Measurements from ENCODE around the gene TMEM63B. TPM values are rescaled to one million over a fixed set of nuclear protein-coding genes. Genes with fewer than 3 reads are reported as not detected.

The TMEM63B gene
- polyA plus RNA-seq, 2 of the 4 experiments (the other 2 are of a cell fraction) = 21.6 to 24.0 TPM

DNA sequence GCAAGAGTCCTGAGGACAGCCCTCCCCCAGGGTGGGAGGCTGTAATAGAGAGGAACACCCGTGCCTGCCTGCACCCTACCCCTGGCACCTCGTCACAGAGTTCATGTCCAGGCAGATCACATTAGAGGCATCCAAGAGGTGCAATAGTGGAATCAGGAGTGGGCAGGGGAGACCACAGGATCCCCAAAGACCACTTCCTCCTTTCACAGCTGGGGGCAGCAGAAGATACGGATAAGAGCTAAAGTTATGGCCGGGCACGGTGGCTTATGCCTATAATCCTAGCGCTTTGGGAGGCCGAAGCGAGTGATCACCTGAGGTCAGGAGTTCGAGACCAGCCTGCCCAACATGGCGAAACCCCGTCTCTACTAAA is 29.8 kb downstream of the TMEM63B start:
- ChIA-PET CTCF (interaction anchor here (1.1 to 4.0 kb wide), 4 partner anchors 16 to 77 kb away, joined by 3 to 11 read pairs (median 5); no protein-coding TSS in a partner anchor), POLR2A (no interaction called here)
- H3K4me3 ChIP-seq = no peak overlapping the region
- no peak overlapping the region for H3K27ac ChIP-seq
- no peaks in the 10 kb centered on the region for H3K4me1 ChIP-seq
- 92% methylated on average over 10 of the region's 11 CpGs for WGBS (ENCODE audit: missing lambda C conversion rate)
- no peak for DNase-seq (ENCODE audit: low read depth in 1 of 2, low spot score in 1 of 2)
- no peak for ATAC-seq
- no peak overlapping the region for H3K4me2 ChIP-seq
- no peaks in the 10 kb centered on the region for H3K9me3 ChIP-seq
- TF ChIP-seq, protein P1, sequence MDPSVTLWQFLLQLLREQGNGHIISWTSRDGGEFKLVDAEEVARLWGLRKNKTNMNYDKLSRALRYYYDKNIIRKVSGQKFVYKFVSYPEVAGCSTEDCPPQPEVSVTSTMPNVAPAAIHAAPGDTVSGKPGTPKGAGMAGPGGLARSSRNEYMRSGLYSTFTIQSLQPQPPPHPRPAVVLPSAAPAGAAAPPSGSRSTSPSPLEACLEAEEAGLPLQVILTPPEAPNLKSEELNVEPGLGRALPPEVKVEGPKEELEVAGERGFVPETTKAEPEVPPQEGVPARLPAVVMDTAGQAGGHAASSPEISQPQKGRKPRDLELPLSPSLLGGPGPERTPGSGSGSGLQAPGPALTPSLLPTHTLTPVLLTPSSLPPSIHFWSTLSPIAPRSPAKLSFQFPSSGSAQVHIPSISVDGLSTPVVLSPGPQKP (IDR thresholded peaks at IDR 0.05; ENCODE audit: low read depth, low read length) = no peak
- TF ChIP-seq JUN (IDR thresholded peaks at IDR 0.05) (no peak), CBX2 (IDR thresholded peaks at IDR 0.05; ENCODE audit: borderline replicate concordance, low read depth) (no peak), CBX8 (IDR thresholded peaks at IDR 0.05) (no peak), KDM1A (IDR thresholded peaks at IDR 0.05; ENCODE audit: low read depth) (no peak), TP53 (CRISPR knock-in tag; IDR thresholded peaks at IDR 0.05) (no peak), MAZ (IDR thresholded peaks at IDR 0.05; ENCODE audit: borderline replicate concordance, low read depth, low read length) (no peak), FOSB (CRISPR knock-in tag; IDR thresholded peaks at IDR 0.05) (no peak), HOXA7 (CRISPR knock-in tag; IDR thresholded peaks at IDR 0.05) (no peak)
- TF ChIP-seq, protein P2, sequence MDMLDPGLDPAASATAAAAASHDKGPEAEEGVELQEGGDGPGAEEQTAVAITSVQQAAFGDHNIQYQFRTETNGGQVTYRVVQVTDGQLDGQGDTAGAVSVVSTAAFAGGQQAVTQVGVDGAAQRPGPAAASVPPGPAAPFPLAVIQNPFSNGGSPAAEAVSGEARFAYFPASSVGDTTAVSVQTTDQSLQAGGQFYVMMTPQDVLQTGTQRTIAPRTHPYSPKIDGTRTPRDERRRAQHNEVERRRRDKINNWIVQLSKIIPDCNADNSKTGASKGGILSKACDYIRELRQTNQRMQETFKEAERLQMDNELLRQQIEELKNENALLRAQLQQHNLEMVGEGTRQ (IDR thresholded peaks at IDR 0.05) = no peak
- FAIRE-seq = no peak

DNA sequence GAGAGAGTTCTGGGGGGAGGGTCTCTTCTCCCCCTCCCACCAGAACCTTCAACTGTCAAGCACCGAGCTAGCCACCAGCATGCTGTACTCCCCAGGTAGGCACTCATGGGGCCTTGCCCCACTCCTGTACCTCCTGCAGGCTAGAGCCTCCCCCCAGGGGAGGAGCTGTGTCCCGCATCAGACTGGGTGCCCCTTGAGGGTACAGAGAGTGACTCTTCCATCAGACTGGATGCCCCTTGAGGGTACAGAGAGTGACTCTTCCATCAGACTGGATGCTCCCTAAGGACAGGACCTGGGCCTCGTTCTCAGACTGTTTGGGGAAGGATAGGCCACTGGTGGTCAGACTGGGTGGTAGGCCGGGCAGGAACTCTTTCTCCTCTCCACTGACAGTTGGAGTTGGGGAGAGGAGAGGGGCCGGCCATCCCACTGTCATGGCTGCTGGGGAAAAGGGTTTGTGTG is 31.4 kb downstream of the TMEM63B start, which contains the start of gene CAPN11:
Gene CAPN11, plus strand, starts transcription at position 51 of the 459 bp plus-strand sequence. Its CDS starts 29 bp downstream, at position 80.
- ATAC-seq (no peak), DNase-seq (ENCODE audit: low read depth in 1 of 2, low spot score in 1 of 2) (no peak), FAIRE-seq (no peak)
- Histone ChIP-seq H3K9me3 (no peaks in the 10 kb centered on the region), H3K4me3 (no peak within 1 kb of the TSS), H3K27ac (no peak within 1 kb of the TSS), H3K4me2 (no peak within 1 kb of the TSS), H3K4me1 (no peaks in the 10 kb centered on the region)
- ChIA-PET CTCF (interaction anchor here (0.7 kb wide), 1 partner anchor 14 kb away, joined by 3 read pairs; no protein-coding TSS in a partner anchor), POLR2A (no interaction called here)
- no peak for TF ChIP-seq GATA3 (IDR thresholded peaks at IDR 0.05; ENCODE audit: borderline replicate concordance)
- no peak for TF ChIP-seq CHD4 (IDR thresholded peaks at IDR 0.05; ENCODE audit: borderline replicate concordance)
- TF ChIP-seq, protein P3, sequence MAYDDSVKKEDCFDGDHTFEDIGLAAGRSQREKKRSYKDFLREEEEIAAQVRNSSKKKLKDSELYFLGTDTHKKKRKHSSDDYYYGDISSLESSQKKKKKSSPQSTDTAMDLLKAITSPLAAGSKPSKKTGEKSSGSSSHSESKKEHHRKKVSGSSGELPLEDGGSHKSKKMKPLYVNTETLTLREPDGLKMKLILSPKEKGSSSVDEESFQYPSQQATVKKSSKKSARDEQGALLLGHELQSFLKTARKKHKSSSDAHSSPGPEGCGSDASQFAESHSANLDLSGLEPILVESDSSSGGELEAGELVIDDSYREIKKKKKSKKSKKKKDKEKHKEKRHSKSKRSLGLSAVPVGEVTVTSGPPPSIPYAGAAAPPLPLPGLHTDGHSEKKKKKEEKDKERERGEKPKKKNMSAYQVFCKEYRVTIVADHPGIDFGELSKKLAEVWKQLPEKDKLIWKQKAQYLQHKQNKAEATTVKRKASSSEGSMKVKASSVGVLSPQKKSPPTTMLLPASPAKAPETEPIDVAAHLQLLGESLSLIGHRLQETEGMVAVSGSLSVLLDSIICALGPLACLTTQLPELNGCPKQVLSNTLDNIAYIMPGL (CRISPR knock-in tag; IDR thresholded peaks at IDR 0.05; ENCODE audit: borderline replicate concordance) = no peak
- TF ChIP-seq, protein P1 (IDR thresholded peaks at IDR 0.05; ENCODE audit: low read depth, low read length) = no peak
- no peak for TF ChIP-seq KDM1A (IDR thresholded peaks at IDR 0.05; ENCODE audit: low read depth)
- no peak for TF ChIP-seq CBX2 (IDR thresholded peaks at IDR 0.05; ENCODE audit: borderline replicate concordance, low read depth)
- no peak for TF ChIP-seq JUNB (IDR thresholded peaks at IDR 0.05)
- no peak for TF ChIP-seq EP300 (IDR thresholded peaks at IDR 0.05)
- TF ChIP-seq, protein P4, sequence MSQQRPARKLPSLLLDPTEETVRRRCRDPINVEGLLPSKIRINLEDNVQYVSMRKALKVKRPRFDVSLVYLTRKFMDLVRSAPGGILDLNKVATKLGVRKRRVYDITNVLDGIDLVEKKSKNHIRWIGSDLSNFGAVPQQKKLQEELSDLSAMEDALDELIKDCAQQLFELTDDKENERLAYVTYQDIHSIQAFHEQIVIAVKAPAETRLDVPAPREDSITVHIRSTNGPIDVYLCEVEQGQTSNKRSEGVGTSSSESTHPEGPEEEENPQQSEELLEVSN (IDR thresholded peaks at IDR 0.05; ENCODE audit: borderline replicate concordance, low read depth) = no peak
- TF ChIP-seq JUN (IDR thresholded peaks at IDR 0.05) = no peak
- no peak for TF ChIP-seq ZSCAN20 (CRISPR knock-in tag; IDR thresholded peaks at IDR 0.05)
- no peak for TF ChIP-seq RNF2 (IDR thresholded peaks at IDR 0.05; ENCODE audit: borderline replicate concordance, low read depth)
- TF ChIP-seq, protein P5, sequence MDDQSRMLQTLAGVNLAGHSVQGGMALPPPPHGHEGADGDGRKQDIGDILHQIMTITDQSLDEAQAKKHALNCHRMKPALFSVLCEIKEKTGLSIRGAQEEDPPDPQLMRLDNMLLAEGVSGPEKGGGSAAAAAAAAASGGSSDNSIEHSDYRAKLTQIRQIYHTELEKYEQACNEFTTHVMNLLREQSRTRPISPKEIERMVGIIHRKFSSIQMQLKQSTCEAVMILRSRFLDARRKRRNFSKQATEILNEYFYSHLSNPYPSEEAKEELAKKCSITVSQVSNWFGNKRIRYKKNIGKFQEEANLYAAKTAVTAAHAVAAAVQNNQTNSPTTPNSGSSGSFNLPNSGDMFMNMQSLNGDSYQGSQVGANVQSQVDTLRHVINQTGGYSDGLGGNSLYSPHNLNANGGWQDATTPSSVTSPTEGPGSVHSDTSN (IDR thresholded peaks at IDR 0.05) = no peak
- TF ChIP-seq ZC3H11A (IDR thresholded peaks at IDR 0.05) = no peak
- no peak for TF ChIP-seq NFE2L2 (conservative IDR thresholded peaks at IDR 0.05; ENCODE audit: low read length)
- no peak for TF ChIP-seq CBX8 (IDR thresholded peaks at IDR 0.05)
- no peak for TF ChIP-seq BHLHE40 (IDR thresholded peaks at IDR 0.05; ENCODE audit: low read depth, low read length)
- WGBS (ENCODE audit: missing lambda C conversion rate) = 100% methylated on average over 2 of the region's 5 CpGs
